Stimulated activated CD4-positive, alpha-beta T cell treated with anti-CD3 and anti-CD28 coated beads, Interleukin-4, amount 100 ng/mL, for 48 hours (primary cell): ENCODE measurements around the gene MMP17.

Source experiments
- DNase-seq, 2 donors: peaks; one replicate each; pipeline ENCODE4 v3.0.0-alpha.2; 2020; ENCODE audit warnings: low read depth in 2 of 2

Gene MMP17

GRCh38 chr12:131894981-131895639 is 66.9 kb downstream of the MMP17 start:
- DNase-seq: no peak

- DNase-seq: no peak
These were observed 67.5 kb downstream of the MMP17 start for GRCh38 chr12:131895640-131896079.

GRCh38 chr12:131896080-131896810 is 68.1 kb downstream of the MMP17 start:
- peak; percentile 57 to 67 for DNase-seq

GRCh38 chr12:131896811-131897270 is 68.6 kb downstream of the MMP17 start:
- no peak for DNase-seq

- no peak for DNase-seq
These were observed 69.1 kb downstream of the MMP17 start for GRCh38 chr12:131897276-131897675.

- no peak for DNase-seq
These were observed 69.7 kb downstream of the MMP17 start for GRCh38 chr12:131897875-131898274.

- DNase-seq: no peak
These were observed 72.2 kb downstream of the MMP17 start for GRCh38 chr12:131900397-131900796.
